HG03521 (cell line): ENCODE data around the gene SPINT1.
A peak's percentile ranks its signal among the peaks of the same experiment; 100 is the strongest.
"Not testable (repeated sequence)": the region's sequence is repeated elsewhere in the genome, so short reads cannot be mapped to it uniquely, and the experiment has no call there.

Experiments
- ATAC-seq: cut with Tn5 transposase; IDR thresholded peaks from one replicate; pipeline ENCODE4 v1.9.1; 2021; ENCODE audit warnings: mild to moderate bottlenecking, moderate library complexity; ENCODE audit not compliant: unreplicated experiment

Gene SPINT1

DNA sequence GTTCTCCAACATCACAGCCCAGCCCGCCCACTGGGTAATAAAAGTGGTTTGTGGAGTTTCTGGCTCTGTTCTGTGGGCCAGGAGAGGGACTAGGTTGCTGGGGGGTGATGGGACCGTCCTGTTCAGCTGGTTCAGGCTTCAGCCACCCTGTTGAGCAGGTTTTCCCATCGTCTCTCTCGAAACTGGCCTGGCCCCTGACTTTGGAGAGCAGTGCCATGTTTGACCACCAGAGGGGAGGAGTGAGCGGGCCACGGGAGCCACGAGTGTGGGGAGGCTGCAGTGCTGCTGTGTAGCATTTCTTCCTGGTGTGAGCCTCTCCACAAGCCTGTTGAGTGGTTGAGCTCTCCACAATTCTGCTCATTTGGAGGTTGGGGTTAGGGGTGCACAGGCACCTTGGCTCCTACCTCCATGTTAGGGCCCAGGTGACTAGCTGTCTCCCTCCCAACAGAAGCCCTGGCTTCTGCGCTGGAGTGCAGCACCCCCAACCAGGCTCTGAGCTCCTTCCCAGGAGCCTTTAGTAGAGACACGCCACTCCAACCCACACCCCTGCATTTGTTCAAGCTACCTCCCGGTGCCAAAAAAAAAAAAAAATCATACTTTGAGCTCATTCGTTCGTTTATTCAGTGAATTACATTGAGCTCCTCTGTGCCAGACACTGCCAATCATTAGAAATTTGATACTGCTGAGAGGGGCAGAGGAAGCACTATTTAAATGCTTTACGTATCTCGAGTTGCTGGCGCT is 13.9 kb downstream of the SPINT1 start:
- ATAC-seq = peak; percentile 55

DNA sequence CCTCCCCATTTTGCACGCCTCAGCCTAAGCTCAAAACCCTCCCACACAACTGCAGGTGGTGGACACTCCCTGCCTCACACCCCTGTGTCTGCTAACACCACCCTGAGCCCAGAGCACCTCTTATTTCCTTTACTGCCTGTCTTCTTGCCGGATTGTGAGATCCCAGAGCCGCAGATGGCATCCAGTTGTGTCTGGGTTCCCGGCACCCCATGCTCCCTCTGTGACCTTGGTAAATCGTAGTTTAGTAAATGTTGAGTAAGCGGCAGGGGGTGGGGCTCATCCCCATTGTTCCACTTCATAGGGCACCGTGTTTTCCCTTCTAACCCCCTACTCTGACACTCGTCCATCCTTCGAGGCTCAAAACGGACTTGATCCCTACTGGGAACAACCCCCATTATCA is 14.9 kb downstream of the SPINT1 start:
- ATAC-seq = no peak

DNA sequence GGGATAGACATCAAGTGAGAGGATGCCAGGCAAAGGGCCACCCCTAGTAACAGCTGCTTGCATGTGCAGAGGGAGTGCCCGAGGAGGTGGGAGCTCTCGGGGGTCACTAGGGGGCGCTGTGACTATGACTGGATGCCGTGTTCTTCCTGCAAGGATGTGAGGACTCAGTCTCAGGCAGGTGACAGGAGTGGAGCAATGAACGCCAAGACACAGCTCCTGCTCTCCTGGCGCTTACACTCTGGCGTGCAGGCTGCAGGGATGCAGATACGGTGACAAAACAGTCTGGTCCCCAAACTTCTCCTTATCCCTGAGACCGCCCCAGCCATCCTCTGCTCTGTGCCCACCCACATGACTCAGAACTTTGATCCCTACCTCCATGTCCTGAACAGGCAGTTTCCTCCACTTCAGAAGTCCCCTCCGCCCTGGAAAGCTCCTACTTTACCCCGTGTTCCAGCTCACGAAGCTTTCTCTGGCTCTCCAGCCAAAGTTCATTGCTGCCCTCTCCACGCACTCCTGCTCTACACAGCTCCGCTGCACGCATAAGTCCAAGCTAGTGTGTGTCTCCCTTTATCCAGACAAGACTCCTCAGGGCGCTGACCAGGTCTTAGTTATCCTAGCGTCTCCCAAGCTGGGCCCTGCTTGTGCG is 15.5 kb downstream of the SPINT1 start:
- no peak for ATAC-seq

DNA sequence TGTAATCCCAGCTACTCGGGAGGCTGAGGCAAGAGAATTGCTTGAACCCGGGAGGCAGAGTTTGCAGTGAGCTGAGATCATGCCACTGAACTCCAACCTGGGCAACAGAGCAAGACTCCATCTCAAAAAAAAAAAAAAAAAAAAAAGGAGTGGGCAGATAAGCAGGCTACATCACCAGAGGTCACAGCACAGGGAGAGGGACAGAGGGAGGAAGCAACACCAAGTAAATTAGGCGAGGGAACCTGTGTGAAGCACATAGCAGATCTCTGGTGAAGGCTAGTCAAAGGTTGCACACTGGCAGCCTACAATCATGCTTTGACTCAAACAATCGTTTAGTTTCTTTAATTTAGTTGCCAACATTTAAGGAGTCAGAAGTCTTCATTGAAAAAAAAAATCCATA is 17.3 kb downstream of the SPINT1 start:
- not testable (repeated sequence) for ATAC-seq

DNA sequence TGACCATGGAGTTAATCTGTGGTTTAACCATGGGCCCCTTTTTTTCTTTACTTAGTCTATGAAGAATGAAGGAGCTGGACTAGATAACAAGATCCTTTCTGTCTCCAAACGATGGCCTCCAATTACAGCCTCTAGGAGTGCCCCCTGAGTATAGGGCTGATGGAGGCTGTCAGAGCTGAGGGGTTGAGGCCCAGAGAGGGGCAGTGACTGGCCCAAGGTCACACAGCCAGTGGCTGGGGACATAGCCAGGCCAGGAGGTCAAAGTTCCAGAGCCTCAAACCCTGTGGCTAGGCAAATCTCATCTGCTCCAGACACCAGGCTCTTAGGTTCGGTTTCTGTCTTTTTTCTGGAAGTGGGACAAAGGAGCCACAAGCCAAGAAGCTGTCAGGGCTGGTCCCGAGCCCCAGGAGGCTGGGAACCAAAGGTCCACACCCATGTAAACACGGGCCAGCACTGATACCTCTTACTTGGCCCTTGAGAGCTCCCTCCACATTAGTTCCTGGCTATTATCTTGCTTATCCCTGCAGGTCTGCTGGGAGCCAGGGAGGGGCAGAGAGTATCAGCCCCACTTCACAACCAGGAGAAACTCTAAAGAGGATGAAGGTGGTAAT is 19.9 kb downstream of the SPINT1 start:
- ATAC-seq = no peak

DNA sequence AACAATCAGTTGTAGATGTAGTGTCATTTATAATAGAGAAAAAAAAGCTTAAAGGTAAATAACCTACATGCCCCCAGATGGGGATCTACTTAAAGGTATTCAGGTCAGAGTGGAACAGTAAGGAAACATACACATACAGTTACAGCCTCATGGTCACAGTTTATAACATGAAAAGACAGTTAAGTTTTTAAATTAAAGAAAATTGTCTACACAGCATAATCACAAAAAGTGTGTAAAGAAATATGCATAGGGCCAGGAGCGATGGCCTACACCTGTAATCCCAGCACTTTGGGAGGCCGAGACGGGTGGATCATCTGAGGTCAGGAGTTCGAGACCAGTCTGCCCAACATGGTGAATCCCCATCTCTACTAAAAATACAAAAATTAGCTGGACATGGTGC is 23.4 kb downstream of the SPINT1 start:
- ATAC-seq = no peak

DNA sequence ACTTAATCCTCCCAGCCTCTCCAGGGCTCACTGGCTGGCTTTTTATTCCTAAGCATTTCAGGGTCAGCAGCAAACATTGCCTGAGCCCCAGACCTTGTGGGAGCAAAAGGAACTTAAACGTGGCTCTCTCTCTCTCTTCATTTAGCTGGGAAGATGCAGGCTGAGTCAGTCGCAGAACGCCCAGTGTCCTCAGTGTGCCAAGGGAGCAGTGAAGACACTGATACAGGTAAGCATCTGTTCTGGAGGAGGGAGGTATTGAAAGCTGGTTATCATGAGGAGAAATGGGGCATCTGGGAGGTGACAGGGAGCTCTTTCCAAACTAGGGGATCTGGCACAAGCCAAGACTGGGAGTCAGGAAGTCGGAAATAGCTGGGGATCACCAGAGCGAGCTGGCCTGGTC is 25.8 kb downstream of the SPINT1 start:
- no peak for ATAC-seq

DNA sequence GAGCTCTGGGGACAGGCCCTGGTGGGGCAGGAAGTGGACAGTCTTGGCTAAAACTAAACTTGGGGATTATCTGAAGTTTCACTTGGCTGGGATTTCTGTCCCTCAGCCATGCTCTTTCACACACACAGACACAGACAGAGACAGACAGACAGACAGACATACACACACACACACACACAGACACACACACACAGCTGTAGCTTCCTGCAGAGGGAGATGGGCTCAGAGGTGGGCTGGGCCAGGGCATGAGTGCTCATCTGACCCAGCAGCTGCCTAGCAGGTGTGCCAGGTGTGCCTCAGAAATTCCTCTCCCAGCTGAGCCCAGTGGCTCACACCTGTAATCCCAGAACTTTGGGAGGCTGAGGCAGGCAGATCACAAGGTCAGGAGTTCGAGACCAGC is 26.9 kb downstream of the SPINT1 start:
- ATAC-seq = no peak

DNA sequence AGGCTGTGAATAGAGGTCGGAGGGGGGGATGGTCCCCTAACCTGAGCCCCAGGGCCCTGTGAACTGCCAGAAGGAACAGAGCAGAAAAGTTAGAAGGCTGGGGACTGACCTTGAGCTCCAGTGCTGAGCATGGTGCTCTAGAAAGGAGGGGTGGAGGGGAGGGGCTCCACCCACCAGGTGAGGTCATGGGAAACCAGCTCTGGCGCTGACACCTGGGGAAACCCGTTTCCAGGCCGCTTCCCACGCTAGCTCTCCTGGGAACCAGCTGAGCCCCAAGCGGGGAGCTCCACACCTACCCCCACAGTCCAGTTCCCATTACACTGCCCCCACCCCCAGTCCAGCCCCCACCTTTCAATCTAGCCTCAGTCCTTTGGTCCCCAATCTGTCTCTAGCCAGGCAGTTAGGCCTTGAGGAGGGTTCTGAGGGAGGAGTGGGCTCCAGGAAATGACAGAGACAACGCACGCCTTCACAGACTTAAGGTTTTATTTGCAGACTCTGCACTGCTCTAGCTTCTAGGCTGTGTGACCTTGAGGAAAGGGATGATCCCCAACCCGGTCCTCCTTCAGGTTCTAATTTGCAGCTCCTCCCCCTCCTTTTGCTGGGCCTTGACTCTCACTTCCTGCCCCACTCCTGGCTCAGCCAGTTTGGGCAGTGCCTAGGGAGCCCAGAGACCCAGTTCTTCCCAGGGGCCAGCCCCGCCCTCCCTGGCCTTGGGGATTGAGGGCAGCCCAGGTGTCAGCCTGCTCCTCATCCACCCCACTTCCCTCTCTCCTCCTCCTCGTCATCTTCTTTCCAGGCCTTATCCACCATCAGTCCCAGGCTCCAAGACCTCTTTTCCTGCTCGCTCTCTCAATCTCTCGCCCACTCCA is 28.1 kb downstream of the SPINT1 start:
- no peak for ATAC-seq

DNA sequence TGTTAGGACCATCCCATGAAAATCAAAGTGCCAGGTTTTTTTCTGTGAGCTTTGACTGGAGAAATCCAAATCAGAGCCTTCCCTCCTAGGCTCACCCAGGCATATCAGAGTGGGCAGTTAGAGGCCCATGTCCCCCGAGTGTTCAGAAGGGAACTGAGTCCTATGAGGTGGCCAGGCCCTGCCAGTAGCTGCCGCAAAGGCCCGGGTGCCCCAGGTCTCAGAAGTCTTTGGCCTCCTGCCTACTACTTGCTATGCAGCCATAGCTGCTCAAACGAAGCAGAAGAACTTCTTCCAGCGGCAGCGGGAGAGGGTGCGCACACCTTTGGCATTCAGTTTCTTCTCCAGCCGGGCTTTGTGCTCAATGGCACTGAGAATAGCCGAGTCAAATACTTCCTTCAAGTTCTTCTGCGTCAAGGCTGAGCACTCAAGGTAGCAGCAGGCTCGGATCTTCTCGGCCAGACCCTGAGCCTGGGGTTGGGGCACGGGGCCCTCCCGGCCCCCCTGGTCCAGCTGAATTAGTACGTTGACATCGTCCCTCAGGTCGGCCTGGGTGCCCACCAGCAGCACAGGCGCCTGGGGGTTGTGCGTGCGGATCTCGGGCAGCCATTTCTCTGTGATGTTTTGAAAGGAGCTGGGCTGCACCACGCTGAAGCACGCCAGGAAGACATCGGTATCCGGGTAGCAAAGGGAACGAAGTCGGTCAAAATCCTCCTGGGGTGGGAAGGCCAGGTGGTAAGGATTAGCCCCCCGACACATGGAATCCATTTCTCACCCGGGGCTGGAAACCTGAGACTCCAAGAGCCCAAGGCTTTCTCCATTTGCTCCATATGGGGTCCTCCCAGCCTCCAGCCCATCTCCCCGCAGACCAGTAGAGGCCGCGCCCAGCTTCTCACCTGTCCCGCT is 29.2 kb downstream of the SPINT1 start:
- no peak for ATAC-seq

DNA sequence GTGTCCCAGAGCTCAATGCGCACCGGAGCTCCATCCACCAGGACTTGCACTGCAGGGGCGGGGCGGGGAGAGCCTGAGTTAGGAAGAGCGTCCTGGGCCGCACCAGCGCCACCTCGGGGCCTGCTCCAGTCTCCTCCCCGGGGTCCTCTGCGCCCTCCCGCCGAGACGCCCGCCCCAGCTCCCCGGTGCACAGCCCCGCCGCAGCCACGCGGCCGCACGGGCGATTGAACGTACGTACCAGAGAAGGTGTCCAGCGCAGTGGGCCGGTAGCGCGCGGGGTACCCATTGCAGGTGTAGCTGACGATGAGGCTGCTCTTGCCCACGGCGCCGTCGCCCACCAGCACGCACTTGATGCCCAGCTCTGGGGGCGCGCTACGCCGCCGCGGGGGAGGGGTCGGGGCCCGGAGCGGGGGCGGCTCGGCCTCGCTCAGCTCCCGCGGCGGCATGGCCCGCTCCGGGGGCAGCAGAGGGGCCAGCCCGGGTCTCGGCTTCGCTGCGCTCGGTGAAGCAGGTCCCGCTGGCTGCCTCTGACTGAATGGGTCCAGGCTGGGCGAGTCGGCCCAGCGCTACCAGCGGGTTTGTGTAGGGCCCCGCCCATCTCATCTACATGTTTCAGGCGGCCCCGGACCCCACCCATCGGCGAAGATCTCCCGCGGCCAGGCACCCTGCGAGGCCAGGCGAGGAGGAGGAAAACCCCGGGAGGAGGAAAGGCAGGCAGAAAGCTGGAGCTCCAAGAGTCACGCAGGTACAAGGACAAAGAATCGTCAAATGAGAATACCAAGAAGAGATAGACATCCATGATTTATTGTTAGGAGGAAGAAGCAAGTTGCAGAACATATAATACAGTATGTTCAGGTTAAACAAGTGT is 30.1 kb downstream of the SPINT1 start, which contains the start of gene RHOV:
Gene RHOV (minus strand): TSS at position 541 of the 868 bp plus-strand sequence. CDS start 95 bp downstream, at position 446.
- ATAC-seq = peak; percentile 35

DNA sequence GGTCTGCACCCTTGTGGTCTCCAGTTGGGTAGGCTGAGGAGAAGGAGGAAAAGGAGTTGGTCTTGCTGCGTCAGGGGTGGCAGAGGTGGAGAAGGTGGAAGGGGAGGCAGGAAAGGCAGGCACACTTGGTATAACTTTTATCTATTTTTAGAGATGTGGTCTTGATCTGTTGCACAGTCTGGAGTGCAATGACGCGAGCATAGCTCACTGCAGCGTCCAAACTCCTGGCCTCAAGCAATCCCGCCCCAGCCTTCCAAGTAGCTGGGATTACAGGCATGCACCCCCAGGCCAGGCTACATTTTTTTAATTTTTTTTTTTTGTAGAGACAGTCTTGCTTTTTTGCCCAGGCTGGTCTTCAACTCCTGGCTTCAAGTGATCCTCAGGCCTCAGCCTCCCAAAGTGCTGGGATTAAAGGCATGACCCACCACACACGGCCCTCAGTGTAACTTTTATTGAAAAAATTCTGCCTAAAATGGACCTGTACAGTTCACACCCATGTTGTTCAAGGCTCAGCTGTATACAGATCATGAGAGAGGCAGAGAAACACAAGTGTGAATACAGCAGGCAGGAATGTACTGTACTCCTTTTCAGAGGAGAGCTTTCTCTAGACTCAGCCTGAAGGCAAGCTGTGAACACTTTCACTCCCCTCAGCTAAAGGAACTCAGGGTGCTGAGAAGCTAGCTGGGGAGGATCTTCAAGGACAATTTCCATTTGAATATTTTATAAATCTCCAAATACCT is 32.3 kb downstream of the SPINT1 start:
- no peak for ATAC-seq

DNA sequence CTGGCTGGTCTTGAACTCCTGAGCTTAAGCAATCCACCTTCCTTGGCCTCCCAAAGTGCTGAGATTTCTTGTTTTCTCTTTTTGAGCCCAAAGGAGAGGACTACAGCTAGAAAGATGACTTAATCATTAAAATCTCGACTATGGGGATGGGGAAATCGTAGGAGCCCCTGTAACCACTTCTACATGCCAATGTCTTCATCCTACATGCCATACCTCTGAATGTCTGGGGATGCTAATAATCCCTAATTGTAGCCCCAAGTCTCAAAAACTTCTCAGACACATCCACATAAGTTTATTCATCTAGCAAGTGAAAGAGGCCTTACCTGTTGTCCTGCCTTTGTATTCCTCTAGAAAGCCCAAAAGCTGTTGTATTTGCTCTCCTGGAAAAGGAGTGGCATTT is 33.8 kb downstream of the SPINT1 start:
- ATAC-seq = no peak

DNA sequence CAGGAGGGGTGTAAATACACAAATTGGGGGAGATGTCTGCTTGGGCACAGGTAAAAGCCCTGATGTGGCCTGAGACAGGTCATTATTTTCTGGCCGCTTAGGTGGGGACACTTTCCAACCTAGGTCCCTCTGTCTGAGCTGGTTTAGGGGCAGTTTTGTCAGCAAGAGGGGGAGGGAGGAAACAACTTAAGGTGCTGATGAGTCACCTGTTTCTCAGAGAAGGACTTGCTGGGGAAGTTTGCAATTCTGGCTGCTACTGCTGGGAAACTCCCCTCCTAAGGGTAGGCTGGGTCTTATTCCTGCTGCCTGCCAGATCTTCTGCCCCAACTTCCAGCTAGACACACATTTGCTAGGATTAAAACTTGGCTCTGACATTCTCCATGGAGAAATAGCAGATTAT is 34.9 kb downstream of the SPINT1 start:
- no peak for ATAC-seq

DNA sequence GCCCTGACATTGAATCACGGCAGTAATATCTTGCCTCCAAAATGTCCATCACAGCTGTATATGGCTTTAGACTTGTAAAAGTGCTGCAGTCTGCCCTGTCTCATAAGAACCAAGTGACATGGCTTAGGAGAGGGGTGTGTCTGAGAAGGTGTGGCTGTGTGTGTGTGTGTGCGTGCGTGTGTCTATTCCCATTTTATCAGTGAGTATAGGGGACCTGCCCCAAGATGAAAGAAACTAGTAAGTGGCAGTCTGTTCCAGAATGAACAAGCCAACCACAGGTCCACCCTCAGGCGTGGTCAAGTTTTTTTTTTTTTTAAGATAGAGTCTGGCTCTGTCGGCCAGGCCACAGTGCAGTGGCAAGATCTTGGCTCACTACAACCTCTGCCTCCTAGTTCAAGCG is 35.8 kb downstream of the SPINT1 start:
- no peak for ATAC-seq

DNA sequence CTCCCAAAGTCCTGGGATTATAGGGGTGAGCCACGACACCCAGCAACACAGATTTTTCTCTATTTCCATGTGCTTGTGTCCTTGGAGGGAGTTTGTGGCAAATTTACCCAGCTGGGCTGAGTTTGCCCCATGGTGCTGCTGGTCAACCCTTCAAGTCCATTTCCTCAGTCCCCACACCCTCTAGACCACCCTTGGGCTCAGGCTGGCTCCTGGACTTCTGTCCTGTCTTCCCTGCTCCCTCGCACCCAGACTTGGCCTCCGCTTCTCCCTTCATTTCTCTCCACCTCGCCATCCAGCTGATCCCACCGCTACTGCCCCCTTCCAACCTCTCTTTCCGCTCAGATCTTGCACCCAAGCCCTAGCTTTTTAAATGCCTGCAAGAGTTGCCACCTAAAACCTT is 37.5 kb downstream of the SPINT1 start:
- no peak for ATAC-seq

DNA sequence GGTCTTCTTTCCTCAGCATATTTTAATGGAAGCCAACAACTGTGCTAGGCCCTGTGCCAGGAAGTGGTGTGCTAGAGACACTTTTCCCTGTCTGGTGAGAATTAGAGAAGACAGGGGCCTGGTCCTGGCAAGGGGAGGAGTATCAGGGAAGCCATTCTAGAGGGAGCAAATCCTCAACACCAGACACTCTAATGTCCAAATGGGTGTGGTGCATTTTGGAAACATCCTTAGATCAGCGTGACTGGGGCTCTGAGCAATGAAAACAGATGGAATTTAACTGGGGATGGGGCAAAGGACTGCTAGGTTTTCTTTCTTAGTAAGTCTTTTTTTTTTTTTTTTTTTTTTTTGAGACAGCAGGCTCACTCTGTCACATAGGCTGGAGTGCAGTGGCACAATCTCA is 42.7 kb downstream of the SPINT1 start:
- no peak for ATAC-seq

DNA sequence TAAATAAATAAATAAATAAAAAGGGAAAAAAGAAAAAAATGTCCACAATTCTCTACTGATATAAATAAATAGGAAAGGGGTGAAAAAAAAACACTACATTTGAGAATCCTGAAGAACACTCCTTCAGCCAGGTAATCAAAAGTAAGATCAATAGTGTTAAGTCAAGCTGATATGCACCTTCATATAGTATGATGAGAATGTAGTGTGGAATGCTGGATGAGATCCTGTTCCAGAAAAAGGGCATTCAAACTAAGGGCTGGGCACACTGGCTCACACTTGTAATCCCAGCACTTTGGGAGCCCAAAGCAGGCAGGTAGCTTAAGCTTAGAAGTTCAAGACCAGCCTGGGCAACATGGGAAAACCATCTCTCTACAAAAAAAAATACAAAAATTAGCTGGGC is 45.3 kb downstream of the SPINT1 start:
- no peak for ATAC-seq

DNA sequence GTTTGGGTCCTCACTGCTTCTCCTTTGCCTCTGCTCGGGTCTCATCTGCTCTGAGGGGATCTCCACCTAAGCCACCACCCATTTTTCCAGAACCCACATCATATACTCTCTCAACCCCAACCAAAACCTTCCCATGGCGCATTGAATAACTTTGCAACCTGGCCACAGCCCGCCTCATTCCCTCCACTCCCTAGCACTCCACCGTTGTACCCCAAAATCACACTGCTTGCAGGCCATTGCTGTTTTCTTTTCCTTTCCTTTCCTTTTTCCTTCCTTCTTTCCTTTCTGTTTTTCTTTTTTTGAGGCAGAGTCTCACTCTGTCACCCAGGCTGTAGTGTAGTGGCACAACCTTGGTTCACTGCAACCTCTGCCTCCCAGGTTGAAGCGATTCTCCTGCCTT is 47.3 kb downstream of the SPINT1 start:
- ATAC-seq = no peak
